ENCODE results near the gene IRGM.
"Not testable (repeated sequence)": the region's sequence is repeated elsewhere in the genome, so short reads cannot be mapped to it uniquely, and the experiment has no call there.

Gene IRGM, protein sequence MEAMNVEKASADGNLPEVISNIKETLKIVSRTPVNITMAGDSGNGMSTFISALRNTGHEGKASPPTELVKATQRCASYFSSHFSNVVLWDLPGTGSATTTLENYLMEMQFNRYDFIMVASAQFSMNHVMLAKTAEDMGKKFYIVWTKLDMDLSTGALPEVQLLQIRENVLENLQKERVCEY

DNA sequence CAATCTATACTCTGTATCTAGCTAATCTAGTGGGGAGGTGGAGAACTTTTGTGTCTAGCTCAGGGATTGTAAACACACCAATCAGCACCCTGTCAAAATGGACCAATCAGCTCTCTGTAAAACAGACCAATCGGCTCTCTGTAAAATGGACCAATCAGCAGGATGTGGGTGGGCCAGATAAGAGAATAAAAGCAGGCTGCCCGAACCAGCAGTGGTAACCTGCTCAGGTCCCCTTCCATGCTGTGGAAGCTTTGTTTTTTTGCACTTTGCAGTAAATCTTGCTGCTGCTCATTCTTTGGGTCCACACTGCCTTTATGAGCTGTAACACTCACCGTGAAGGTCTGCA, at the start of gene IRGM:
IRGM (plus strand) TSS at position 214 of the 346 bp plus-strand sequence. CDS start 1,603 bp downstream, outside the sequence.
- not testable (repeated sequence) for DNase-seq (ENCODE audit: low spot score)

DNA sequence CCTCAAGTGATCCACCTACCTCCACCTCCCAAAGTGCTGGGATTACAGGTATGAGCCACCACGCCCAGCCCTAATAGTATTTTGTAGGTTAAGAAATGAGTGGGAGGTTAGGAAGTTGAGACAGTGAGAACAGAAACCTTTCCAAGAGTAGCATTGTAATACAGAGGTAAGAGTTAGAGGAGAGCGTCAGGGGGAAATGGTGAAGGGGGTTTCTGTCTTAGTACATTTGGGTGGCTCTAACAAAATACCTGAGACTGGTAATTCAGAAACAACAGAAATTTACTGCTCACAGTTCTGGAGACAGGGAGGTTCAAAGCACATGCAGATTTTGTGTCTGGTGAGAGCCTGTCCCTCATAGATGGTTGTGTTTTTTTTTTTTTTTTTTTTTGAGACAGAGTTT, 48.9 kb upstream of the IRGM start:
- no peak for DNase-seq (ENCODE audit: low spot score)

DNA sequence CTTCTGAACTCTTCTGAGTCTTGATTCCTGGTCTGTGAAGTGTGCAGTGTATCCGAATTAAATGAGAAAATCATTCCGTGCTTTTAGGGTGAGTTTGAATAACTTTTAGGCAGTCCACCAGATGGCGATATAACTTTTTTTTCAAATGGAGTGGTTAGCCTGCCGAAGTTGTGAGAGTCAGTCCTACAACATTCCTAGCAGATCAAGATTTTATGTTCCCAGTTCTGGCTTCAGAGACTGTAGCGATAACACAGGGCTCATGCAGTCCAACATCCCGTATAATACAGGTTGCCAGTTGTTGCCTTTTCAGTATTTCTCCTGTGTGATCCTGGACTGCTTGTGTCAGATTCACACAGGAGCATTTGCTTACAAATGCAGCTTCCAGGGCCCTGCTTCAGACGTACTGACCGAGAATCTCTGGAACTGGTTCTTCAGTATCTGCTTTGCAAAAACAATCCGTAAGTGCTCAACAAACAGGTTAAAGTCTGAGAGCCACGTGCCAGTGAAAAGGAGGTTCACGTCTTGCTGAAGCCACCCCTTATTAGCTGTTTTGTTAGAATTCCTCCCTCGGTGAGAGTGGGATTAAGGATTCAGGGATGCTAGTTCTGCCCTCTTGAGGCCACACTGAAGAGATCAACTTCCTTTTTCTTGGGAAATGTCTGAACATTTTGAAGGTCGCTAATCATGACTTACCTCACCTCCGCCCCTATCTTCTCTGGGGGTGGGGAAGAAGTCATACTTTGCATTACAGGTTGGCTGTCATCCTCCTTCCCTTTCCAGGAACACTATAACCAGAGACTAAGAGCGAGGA, 45.0 kb upstream of the IRGM start:
- peak; percentile 50 for DNase-seq (ENCODE audit: low spot score)

DNA sequence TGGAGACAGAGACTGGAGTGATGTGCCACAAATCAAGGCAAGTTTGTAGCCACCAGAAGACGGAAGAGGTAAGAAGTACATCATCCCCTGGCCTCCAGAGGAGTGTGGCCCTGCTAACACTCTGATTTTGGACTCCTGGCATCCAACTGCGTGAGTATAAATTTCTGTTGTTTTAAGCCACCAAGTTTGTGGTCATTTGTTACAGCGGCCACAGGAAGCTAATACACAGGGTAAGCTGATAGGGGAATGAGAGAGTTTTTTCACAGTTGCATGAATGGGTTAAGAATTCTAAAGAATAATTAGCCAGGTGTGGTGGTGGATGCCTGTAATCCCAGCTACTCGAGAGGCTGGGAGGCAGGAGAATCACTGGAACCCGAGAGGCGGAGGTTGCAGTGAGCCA, 41.9 kb upstream of the IRGM start:
- no peak for DNase-seq (ENCODE audit: low spot score)

DNA sequence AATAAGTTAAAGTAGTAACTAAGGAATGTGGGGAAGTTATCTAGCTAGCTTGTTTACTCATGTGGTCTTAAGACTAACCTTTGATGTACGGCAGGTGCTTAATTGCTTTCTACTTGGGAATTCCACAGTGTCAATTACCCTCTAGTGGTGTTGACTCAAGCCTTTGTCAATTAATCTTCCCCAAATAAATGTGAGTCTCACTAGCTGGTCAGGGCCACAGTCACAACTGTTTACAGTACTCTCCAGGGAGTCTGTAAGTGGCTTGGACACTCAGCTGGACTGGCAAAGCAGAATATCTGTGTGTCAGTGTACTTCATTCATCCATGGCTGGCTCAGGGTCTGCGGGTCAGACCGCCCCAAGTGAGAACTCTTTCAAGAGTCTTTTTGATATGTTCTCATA, 37.0 kb upstream of the IRGM start:
- DNase-seq (ENCODE audit: low spot score), result no peak

DNA sequence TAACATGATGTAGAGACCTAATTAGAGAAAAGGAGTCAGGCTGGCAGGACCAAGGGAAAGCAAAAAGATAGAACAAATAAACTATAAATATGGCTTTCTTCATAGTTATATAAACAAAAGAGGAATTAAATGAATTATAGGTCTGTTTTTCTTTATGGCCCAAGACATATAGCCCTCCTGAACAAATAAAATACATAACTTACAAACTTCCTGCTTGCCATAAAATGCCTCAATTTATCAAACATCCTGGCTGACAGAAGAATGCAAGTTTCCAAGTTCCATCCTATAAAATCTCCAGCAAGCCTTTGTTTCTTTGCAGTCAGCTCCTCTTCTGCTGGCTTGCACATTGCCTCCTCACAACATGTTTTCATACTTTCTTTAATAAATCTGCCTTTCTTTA, 31.3 kb upstream of the IRGM start:
- no peak for DNase-seq (ENCODE audit: low spot score)

DNA sequence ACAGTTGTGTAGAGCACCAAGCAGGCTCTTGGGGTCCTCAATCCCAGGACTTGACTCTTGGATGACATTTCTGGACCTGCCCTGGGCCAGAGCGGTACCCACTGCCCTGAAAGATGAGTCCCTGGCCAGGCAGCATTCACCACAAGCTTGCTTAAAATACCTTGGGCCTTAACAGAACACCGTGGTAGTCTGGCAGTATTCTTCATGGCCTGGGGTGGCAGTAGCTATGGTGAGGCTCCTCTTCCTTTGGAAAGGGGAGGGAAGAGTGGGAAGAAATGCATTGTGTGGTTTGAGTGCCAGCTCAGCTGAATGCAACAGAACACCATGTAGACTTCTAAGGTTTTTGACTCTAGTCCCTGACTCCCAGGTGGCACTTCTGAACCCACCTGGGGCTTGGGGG, 29.4 kb upstream of the IRGM start:
- DNase-seq (ENCODE audit: low spot score), result no peak

DNA sequence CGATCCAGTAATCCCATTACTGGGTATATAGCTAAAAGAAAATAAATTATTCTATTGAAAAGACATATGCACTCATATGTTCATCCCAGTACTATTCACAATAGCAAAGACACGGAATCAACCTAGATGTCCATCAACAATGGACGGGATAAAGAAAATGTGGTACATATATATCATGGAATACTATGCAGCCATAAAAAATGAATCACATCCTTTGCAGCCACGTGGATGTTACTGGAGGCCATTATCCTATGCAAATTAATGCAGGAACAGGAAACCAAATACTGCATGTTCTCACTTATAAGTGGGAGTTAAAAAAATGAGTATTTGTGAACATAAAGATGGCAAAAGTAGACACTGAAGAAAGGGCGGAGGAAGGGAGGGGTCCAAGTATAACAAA, 16.6 kb upstream of the IRGM start:
- DNase-seq (ENCODE audit: low spot score), result no peak

DNA sequence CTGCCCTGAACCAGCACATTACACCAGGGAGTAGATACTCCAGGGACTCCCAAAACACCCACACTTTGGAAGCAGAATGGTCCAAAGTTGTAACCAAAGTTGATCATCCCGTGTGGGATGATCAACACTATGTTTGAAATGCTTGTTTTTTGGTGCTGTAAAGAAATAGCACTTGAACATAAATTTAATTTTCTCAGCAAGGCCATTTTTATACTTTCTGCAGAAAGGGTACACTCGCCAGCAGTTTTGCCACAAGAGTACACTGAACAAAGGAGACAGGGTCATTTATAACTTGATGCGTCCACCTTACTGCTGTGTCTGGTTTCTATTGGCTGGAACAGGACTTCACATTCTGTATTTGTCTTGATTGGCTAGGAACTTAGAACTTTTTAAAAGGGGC, 14.5 kb upstream of the IRGM start:
- DNase-seq (ENCODE audit: low spot score), result not testable (repeated sequence)

DNA sequence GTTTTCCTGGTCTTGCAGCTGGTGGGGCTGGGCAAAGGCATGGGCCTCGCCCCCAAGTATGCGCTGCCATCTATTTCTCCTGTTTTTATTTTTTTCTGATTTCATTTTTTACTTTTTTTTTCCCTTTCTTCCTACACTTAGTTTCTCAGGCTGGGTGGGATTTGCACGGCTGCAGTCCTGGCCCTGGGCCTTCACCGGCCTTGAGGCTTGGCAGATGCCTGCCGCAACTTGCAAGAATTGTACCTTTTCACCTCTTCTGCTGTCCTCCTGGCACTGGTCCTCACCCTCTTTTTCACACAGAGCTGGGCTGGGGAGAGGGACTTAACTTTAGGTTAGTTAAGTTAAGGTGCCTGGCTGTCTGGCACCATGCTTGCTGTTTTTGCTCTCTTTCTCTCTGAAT, 10.3 kb upstream of the IRGM start:
- DNase-seq (ENCODE audit: low spot score), result no peak

DNA sequence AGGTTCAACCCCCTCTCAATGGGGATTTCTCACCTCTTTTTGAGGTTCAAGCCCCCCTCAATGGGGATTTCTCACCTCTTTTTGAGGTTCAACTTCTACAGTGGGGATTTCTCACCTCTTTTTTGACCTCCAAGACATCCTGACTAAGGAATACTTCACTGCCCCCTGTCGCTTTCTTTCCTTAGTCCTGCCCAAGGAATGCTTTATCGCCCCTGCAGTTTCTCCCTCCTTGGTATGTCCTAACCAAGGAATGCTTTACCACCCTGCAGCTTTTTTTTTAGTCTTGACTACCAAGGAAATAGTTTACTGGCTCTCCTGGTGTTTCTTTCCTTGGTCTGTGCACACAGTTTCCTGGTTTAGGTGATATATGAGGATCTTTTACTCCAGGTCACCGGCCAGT, 9.6 kb upstream of the IRGM start:
- DNase-seq (ENCODE audit: low spot score), result no peak

DNA sequence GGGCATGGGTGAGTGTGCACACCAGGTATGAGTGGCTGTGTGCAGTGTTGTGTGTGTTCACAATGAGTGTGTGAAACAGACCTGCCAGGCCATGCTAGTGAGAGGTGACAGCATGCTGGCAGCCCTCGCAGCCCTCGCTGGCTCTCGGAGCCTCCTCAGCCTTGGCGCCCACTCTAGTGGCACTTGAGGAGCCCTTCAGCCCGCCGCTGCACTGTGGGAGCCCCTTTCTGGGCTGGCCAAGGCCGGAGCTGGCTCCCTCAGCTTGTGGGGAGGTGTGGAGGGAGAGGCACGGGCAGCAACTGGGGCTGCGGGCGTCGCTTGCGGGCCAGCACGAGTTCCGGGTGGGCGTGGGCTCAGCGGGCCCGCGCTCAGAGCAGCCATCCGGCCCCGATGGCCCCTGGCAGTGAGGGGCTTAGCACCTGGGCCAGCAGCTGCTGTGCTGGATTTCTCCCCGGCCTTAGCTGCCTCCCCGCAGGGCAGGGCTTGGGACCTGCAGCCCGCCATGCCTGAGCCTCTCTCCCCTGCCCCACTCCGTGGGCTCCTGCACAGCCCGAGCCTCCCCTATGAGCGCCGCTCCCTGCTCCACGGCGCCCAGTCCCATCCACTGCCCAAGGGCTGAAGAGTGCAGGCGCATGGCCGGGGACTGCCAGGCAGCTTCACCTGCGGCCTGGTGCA, 999 bp upstream of the IRGM start:
- DNase-seq (ENCODE audit: low spot score), result not testable (repeated sequence)

DNA sequence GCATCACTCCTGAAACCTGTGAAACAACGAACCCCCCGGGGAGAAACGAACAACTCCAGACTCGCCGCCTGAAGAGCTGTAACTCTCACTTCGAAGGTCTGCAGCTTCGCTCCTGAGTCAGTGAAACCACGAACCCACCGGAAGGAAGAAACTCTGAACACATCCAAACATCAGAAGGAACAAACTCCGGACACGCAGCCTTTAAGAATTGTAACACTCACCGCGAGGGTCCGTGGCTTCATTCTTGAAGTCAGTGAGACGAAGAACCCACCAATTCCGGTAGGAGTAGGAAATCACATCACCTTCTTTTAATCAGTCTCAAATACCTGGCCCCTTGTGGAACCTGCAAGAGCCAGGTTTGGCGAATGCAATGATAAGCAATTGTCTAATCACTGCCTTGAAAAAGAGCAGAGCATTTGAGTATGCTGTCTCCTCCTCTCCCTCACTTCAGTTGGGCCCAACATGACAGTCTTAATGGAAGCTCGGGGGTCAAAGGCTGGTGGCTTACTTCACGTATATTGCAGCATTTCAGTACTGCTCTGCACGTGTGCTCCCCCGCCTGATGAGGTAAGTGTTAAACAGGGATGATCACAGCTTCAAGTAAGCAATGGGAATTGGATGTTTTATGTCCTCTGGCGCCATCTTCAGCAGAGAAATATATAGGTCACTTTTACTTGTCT, 473 bp downstream of the IRGM start:
- DNase-seq (ENCODE audit: low spot score), result peak; percentile 77

DNA sequence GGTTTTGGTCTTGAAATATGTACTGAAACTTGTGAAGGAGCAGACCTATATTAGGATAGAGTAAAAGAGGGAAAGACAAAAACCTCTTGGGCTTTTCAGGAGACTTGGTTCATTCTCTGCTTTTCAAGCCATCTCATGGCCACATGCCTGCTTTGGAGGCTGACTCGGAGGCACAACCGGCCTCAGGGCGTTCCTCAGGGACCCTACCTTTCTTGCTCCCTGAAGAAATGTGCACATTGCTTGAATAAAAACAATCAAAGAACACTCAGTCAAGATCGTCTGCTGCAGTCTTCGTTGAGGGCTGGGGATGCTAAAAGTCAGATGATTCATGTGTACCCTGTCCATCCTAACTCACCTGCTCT, 994 bp downstream of the IRGM start:
- DNase-seq (ENCODE audit: low spot score), result no peak

DNA sequence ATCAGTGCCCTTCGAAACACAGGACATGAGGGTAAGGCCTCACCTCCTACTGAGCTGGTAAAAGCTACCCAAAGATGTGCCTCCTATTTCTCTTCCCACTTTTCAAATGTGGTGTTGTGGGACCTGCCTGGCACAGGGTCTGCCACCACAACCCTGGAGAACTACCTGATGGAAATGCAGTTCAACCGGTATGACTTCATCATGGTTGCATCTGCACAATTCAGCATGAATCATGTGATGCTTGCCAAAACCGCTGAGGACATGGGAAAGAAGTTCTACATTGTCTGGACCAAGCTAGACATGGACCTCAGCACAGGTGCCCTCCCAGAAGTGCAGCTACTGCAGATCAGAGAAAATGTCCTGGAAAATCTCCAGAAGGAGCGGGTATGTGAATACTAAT, 1.9 kb downstream of the IRGM start:
- DNase-seq (ENCODE audit: low spot score), result no peak

DNA sequence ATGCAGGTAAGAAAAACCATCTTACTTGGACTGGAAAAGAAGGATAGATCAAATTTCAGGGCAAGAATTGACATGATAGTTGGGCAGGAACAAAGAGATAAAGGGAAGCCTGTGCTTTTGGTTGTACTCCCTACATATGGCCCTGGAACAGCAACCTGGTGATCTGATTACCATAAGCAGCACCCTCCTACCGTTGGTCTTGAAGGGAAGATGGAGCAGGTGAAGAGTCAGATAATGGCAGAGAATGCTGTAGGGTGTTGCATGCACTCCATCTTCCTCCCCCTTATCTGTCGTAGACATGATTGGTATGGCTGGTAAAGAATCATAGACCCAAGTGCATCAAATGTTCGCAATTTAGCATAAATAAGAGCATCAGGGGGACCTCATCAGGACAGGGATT, 4.7 kb downstream of the IRGM start:
- DNase-seq (ENCODE audit: low spot score), result no peak

DNA sequence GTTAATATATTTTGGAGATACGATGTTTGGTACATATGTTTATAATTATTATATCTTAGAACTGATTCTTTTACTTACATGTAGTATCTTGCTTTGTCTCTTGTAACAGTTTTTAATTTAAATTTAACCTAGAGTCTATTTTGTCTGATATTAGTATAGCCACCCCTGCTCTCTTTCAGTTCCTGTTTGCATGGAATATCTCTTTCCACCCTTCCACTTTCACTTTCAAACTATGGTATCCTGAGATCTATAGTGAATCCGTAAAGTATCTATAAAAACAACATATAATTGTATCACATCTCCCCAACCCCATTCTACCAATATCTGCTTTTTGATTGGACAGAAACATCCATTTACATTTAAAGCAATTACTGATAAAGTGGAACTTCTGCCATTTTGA, 7.2 kb downstream of the IRGM start:
- DNase-seq (ENCODE audit: low spot score), result no peak

DNA sequence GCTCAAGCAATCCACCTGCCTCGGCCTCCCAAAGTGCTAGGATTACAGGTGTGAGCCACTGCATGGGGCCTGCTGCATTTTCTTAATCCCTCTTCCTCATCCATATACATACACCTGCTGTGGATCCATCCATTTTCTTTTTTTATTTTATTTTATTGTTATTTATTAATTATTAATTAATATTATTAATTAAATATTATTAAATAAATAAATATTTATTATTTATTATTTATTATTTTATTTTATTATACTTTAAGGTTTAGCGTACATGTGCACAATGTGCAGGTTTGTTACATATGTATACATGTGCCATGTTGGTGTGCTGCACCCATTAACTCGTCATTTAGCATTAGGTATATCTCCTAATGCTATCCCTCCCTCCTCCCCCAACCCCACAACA, 10.4 kb downstream of the IRGM start:
- not testable (repeated sequence) for DNase-seq (ENCODE audit: low spot score)

DNA sequence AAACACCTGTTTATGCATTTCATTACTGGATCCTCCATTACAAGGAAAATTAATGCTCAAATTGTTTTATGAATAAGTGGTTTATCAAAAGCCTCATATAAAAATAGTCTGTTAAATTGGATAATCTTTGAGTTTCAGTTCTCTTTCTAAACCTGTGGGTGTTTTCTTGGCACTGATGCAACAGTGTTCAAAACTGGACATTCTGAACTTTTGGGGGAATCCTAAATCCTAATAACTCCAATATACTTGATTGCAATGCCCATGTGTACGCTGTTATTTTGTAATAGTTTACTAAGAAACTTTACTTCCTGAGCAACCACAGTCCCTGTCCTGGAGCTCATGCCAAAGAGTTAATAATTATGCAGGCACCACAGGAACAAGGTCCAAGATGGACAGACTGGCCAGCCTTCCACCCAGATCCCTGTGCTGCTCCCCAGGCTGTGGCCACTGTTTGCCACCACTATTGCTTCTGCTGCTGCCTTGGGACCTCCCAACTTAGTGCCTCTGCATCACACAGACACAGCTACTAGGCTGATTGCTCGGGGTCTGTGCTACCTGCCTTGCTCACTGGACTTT, 14.0 kb downstream of the IRGM start:
- DNase-seq (ENCODE audit: low spot score), result no peak

DNA sequence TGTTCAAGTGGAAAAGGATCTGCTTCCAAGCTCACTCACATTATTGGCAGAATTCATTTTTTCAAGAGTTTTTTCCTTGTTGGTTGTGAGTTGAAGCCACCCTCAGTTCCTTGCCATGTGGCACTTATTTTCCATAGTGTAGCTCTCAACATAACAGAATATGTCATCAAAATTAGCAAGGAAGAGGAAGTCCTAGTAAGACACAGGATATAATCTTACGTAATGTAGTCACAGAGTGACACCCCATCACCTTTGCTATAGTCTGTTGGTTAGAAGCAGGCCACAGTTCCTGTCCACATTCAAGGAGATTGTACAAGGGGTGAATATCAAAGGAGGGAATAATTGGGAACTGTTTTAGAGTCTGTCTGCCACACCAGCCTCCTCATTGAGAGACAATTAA, 15.7 kb downstream of the IRGM start:
- no peak for DNase-seq (ENCODE audit: low spot score)

DNA sequence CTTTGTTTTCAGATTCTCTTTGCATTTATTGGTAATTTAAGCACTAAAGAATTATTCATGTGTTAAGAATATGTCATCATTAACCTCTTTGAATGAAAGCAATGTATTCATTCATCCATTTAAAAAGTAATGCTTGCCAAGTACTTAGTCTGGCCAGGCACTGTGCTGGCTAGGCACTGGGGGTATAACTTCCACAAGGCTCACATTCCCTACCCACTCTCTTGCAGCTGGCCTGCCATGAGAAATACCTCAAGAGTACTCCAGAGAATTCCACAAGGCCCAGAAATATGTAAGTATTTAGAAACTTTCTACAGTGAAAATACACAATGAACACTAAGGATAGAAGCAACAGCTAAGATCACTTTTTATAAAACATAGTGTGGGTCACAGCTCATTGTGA, 33.0 kb downstream of the IRGM start:
- no peak for DNase-seq (ENCODE audit: low spot score)
